Adrenal gland (tissue), 5 donors: Measurements from ENCODE around the gene OR2T34.

Experiments
- CTCF ChIP-seq, 6 experiments: fragments of 450-650 bp in 4 of 6; fragments of 200-600 bp in 2 of 6; sonication (generic) in 1 of 6; IDR thresholded peaks; 1 replicate in 5 of 6; 2 replicates in 1 of 6; pipeline versions ENCODE4 v1.5.1 to v1.8.0; 2016 to 2021; ENCODE audit warnings: antibody characterized with exemption in 6 of 6, mild to moderate bottlenecking in 2 of 6, moderate library complexity in 1 of 6
- POLR2A ChIP-seq, 2 donors: fragments of 450-650 bp; IDR thresholded peaks; one replicate each; pipeline ENCODE4 v1.6.1; 2017; ENCODE audit warnings: antibody characterized with exemption in 2 of 2, mild to moderate bottlenecking in 2 of 2, moderate library complexity in 1 of 2
- donor health status: DM: no; HTN: no; CAD: no.

GRCh38 chr1:248613742-248614141 is 39.2 kb upstream of the OR2T34 start:
- TF ChIP-seq CTCF (IDR thresholded peaks at IDR 0.05) (no peak), POLR2A (IDR thresholded peaks at IDR 0.05) (no peak)
